Astrocyte of the cerebellum (primary cell): ENCODE data around the gene KMT5C.

ENCODE experiments used
- DNase-seq: peaks from one replicate; pipeline ENCODE4 v3.0.0-alpha.2; 2011; ENCODE audit warnings: low read depth
- H3K4me3 ChIP-seq: 2 replicates; pipeline ENCODE4 v1.5.1; 2011; ENCODE audit warnings: mild to moderate bottlenecking, low read depth, low read length, moderate library complexity
- in situ Hi-C: cut with HindIII; loops from 2 replicates; pipeline ENCODE4 v1.10.0; 2017; ENCODE audit warnings: low sequenced_read_pairs
- TF ChIP-seq, protein P1 (sequence below): IDR thresholded peaks from 2 replicates; pipeline ENCODE4 v1.5.1; 2012; ENCODE audit warnings: low read length, low read depth, moderate library complexity, mild to moderate bottlenecking; ENCODE audit errors: missing control alignments

The KMT5C gene

DNA sequence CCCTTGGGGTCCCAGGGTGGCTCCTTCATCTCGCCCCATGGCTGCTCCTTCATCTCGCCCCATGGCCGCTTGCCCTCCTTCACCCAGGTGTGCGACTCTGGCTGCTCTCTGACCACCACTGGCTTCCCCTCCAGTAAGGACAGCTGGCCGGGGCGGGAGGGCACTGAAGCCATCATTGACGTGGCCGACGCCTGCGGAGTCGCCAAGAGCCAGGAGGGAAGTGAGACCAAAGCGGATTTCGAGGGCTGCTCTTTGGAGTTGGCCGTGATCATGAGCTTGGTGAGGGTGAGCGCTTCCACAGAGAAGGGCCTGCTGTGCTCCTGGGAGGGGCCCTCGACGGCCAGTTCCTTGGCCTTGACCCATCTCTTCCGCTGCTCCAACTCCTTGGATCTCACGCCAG is 18.8 kb downstream of the KMT5C start:
- TF ChIP-seq, protein P1, sequence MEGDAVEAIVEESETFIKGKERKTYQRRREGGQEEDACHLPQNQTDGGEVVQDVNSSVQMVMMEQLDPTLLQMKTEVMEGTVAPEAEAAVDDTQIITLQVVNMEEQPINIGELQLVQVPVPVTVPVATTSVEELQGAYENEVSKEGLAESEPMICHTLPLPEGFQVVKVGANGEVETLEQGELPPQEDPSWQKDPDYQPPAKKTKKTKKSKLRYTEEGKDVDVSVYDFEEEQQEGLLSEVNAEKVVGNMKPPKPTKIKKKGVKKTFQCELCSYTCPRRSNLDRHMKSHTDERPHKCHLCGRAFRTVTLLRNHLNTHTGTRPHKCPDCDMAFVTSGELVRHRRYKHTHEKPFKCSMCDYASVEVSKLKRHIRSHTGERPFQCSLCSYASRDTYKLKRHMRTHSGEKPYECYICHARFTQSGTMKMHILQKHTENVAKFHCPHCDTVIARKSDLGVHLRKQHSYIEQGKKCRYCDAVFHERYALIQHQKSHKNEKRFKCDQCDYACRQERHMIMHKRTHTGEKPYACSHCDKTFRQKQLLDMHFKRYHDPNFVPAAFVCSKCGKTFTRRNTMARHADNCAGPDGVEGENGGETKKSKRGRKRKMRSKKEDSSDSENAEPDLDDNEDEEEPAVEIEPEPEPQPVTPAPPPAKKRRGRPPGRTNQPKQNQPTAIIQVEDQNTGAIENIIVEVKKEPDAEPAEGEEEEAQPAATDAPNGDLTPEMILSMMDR: no peak
- in situ Hi-C loops: loop anchor here (10.0 kb wide), 2 partner anchors 184 to 246 kb away; partner anchors contain the start of genes ZNF524 and ZNF865
- DNase-seq: no peak
- no peak overlapping the region for H3K4me3 ChIP-seq

GRCh38 chr19:55358943-55359908 is 19.6 kb downstream of the KMT5C start:
- no peak overlapping the region for H3K4me3 ChIP-seq
- in situ Hi-C loops: loop anchor here (10.0 kb wide), 2 partner anchors 184 to 246 kb away; partner anchors contain the start of genes ZNF524 and ZNF865
- no peak for DNase-seq
- TF ChIP-seq, protein P1: no peak

DNA sequence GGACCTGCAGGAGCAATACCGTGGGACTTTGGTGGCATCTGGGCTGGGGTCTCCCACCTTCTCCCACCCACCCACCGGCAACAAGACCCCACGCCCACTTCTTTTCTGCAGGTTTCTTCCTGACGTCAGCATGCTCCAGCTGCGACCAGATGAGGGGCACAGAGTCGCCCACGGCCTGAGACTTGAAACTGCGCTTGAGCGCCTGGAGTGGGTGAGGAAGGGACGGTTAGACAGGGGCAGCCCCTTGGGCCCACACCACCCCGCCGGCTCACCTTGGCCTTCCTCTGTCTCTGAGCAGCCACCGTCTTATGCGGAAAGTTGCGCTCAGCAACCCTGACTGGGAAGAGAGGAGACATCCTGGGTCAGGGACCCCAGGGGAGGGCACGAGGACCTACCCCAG is 21.2 kb downstream of the KMT5C start:
- no peak overlapping the region for H3K4me3 ChIP-seq
- DNase-seq: no peak
- TF ChIP-seq, protein P1: no peak
- in situ Hi-C loops: no loop called here

GRCh38 chr19:55362174-55362989 is 22.7 kb downstream of the KMT5C start:
- no peak for DNase-seq
- H3K4me3 ChIP-seq: no peak overlapping the region
- in situ Hi-C loops: no loop called here
- TF ChIP-seq, protein P1: no peak

DNA sequence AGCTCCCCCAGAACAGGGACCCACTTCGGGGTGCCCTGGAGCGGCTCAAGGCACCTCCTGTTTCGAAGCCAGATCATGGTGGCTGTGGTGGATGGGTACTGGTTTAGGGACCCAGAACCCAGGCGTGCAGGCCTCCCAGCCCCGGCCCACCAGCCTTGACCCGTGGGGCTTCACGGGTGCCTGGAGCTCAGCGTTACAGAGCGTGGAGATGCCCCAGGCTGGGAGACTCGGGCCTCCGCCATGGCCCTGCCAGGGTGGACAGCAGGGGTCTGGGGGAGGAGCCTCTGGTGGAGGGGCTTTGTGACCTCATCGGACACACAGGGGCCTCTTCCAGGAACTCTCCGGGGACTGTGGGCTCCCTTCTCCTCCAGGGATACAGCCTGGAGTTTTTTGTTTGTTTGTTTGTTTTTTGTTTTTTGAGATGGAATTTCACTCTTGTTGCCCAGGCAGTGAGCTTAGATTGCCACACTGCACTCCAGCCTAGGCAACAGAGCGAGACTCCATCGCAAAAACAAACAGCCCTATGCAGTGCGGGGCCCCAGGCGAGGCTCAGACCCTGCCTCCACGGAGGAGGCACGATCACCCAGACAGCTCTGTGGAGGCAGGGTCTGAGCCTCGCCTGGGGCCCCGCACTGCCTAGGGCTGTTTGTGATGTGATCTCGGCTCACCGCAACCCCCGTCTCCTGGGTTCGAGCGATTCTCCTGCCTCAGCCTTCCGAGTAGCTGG is 23.5 kb downstream of the KMT5C start, which contains the start of gene GARIN5B:
TSS of gene GARIN5B (minus strand) at position 271 of the 727 bp plus-strand sequence. CDS start at position 77, 194 bp downstream.
- no peak for DNase-seq
- in situ Hi-C loops: no loop called here
- no peak within 1 kb of the TSS for H3K4me3 ChIP-seq
- TF ChIP-seq, protein P1: no peak

DNA sequence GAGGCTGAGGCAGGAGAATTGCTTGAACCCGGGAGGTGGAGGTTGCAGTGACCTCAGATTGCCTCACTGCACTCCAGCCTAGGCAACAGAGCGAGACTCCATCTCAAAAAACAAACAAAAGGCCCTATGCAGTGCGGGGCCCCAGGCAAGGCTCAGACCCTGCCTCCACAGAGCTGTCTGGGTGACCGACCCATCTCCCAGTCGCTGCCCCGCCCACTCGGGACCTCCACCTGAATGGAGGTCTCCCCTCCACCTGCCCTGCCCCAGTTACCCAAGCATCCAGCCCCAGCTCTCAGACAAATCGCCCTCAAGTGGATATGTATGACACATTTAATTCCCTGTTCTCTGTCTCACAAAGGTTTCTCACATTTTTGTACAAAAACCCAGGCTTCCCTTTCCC is 25.6 kb downstream of the KMT5C start:
- TF ChIP-seq, protein P1: no peak
- no peak overlapping the region for H3K4me3 ChIP-seq
- in situ Hi-C loops: no loop called here
- no peak for DNase-seq
